ENCODE results near the gene AGTRAP. TPM values are rescaled to one million over a fixed set of nuclear protein-coding genes. Genes with fewer than 3 reads are reported as not detected.

The AGTRAP gene
- total and polyA plus RNA-seq, 2 of the 8 experiments (the other 6 are each of a cell fraction or from before 2014, with no cell fraction given) = 69.7 to 192 TPM

- Histone ChIP-seq H3K79me1 (ENCODE audit: low read depth, low read length) (peaks cover 19% of the 10 kb centered on the region), H2BK20ac (ENCODE audit: low read length) (peak overlapping the region; percentile 72; the same call in 1 of the 2 replicates), H3K18ac (ENCODE audit: extremely low read depth, low read length) (peak overlapping the region; percentile 52; the same call in 1 of the 2 replicates), H3K4me3 (ENCODE audit: extremely low read depth in 1 of 4, insufficient read depth in 2 of 4, low read depth in 3 of 4, low read length in 4 of 4) (no peak overlapping the region), H4K20me1 (replicated peaks in 1 of 2; ENCODE audit: control insufficient read depth in 1 of 2, insufficient read depth in 2 of 2, low read length in 2 of 2) (peaks cover 0 to 9% of the 10 kb centered on the region in 2 experiments), H4K8ac (ENCODE audit: extremely low read depth, insufficient read depth, low read length) (no peak overlapping the region), H3K27me3 (replicated peaks in 1 of 4; ENCODE audit: control insufficient read depth in 3 of 4, extremely low read depth in 1 of 4, insufficient read depth in 3 of 4, low read length in 3 of 4) (peaks cover 0 to 2% (median 0%) of the 10 kb centered on the region in 4 experiments; a peak in 3 of 7 replicates), H3K23me2 (ENCODE audit: low read depth, low read length) (peaks cover 9% of the 10 kb centered on the region), H2AK5ac (ENCODE audit: low read depth, low read length) (peak overlapping the region; percentile 0; the same call in 1 of the 2 replicates), H4K91ac (replicated peaks; ENCODE audit: insufficient read length, low read length) (no peak overlapping the region), H3K9me3 (ENCODE audit: insufficient read depth in 2 of 2, low read depth in 1 of 2, low read length in 1 of 2) (no peaks in the 10 kb centered on the region), H4K5ac (ENCODE audit: insufficient read length, low read depth, low read length) (no peak overlapping the region), H3K4ac (replicated peaks; ENCODE audit: insufficient read length, low read depth, low read length) (no peak overlapping the region), H2BK15ac (ENCODE audit: low read length) (peak overlapping the region; percentile 31; the same call in 1 of the 2 replicates), H3K4me2 (ENCODE audit: insufficient read depth in 1 of 2, low read depth in 2 of 2, low read length in 2 of 2) (no peak overlapping the region), H3K27ac (ENCODE audit: low read depth, low read length) (no peak overlapping the region), H3K14ac (ENCODE audit: insufficient read length) (no peak overlapping the region), H3K79me2 (ENCODE audit: control insufficient read depth in 1 of 2, insufficient read depth in 2 of 2, low read length in 2 of 2) (peaks cover 4 to 38% of the 10 kb centered on the region in 2 experiments; a peak in 3 of 4 replicates), H2BK120ac (replicated peaks; ENCODE audit: low read depth, low read length) (no peak overlapping the region), H2BK12ac (ENCODE audit: low read depth, low read length) (no peak overlapping the region), H3K9ac (replicated peaks in 1 of 4; ENCODE audit: extremely low read depth in 1 of 4, low read depth in 3 of 4, low read length in 3 of 4) (no peak overlapping the region), H3K4me1 (replicated peaks in 1 of 4; ENCODE audit: control insufficient read depth in 3 of 4, insufficient read depth in 4 of 4, low read length in 3 of 4) (peaks cover 2 to 38% (median 32%) of the 10 kb centered on the region in 4 experiments), H3K36me3 (ENCODE audit: control insufficient read depth in 2 of 4, insufficient read depth in 4 of 4, low read length in 3 of 4) (peaks cover 0 to 5% (median 0%) of the 10 kb centered on the region in 4 experiments; a peak in 1 of 8 replicates), H2BK5ac (ENCODE audit: low read depth, low read length) (no peak overlapping the region), H3K23ac (ENCODE audit: insufficient read length) (no peak overlapping the region), H3K56ac (replicated peaks; ENCODE audit: insufficient read length, low read depth, low read length) (no peak overlapping the region), H2AFZ (ENCODE audit: low read length) (no peak overlapping the region)
- ChIA-PET POLR2A (ENCODE audit: partially characterized antibody) (interaction anchor here (0.9 to 32.0 kb wide), 10 partner anchors 12 to 213 kb away, joined by 3 to 1025 read pairs (median 4); partner anchors contain the start of genes FBXO6 and MAD2L2), CTCF (ENCODE audit: partially characterized antibody) (interaction anchor here (0.6 to 7.3 kb wide), 11 partner anchors 11 to 270 kb away, joined by 3 to 129 read pairs (median 4); no protein-coding TSS in a partner anchor)
- no peak for DNase-seq (ENCODE audit: low read depth in 1 of 2, low spot score in 2 of 2)
- 78% methylated on average over 8 of the region's 8 CpGs; no CpG with 5 or more reads in 1 of the 2 experiments for WGBS, 2 experiments (ENCODE audit: extremely low coverage in 1 of 2, insufficient coverage in 1 of 2, insufficient read length in 1 of 2, insufficient replicate concordance in 2 of 2, low coverage in 1 of 2, low lambda C conversion rate in 2 of 2, missing lambda C conversion rate in 1 of 2)
- no peak for FAIRE-seq
- TF ChIP-seq USF2 (IDR thresholded peaks at IDR 0.05; ENCODE audit: low read length) (no peak), RAD21 (IDR thresholded peaks at IDR 0.05 in 1 of 2, conservative IDR thresholded peaks at IDR 0.05 in 1 of 2; ENCODE audit: low read depth in 2 of 2, low read length in 2 of 2) (peak; percentile 3 to 28; a peak in 1 of 4 replicates)
Observed at GRCh38 chr1:11697188-11697892, 38.6 kb upstream of the AGTRAP start.

All from H1 (cell line).